ENCODE data around the gene SMC1B. TPM values are rescaled to one million over a fixed set of nuclear protein-coding genes. Genes with fewer than 3 reads are reported as not detected.

Gene SMC1B
- total and polyA plus RNA-seq, 4 donors = 0.01 to 0.04 TPM; not detected in 2

DNA sequence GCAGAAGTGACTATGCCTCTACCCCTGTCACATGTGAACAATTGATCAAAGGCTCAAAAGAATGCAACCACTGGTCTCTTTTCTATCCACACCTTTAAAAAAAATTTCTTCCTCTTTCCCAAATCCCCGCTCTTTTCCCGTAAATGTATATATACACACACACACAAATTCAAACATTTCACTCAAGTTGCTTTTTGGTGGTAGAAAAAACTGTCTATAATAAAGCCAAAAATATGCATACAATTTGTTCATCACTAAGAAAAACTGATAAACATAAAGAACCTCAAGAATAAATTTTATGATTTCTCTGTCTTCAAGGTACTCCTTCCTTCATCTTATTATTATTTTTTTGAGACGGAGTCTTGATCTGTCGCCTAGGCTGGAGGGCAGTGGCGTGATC, 5.6 kb downstream of the SMC1B start:
- H3K27me3 ChIP-seq (ENCODE audit: control insufficient read depth in 3 of 3, insufficient read depth in 3 of 3, low read length in 2 of 3) = no peaks in the 10 kb centered on the region
- no peaks in the 10 kb centered on the region for H3K36me3 ChIP-seq (ENCODE audit: control insufficient read depth in 4 of 4, insufficient read depth in 4 of 4, low read length in 4 of 4)
- DNase-seq (no peak), ATAC-seq (ENCODE audit: insufficient read depth, low FRiP score) (no peak)
- 97 to 98% methylated on average over 5 of the region's 5 CpGs for WGBS, 2 donors
- no peak overlapping the region for H3K9ac ChIP-seq (ENCODE audit: insufficient read depth in 1 of 2, low read length in 2 of 2)
- no peak overlapping the region for H3K27ac ChIP-seq (ENCODE audit: low read depth in 1 of 2, low read length in 1 of 2)
- H3K9me3 ChIP-seq (ENCODE audit: control insufficient read depth in 4 of 4, insufficient read depth in 3 of 4, low read length in 3 of 4) = peaks cover 0 to 2% (median 0%) of the 10 kb centered on the region in 4 donors
- no peak overlapping the region for H3K4me3 ChIP-seq
- H3K4me1 ChIP-seq (ENCODE audit: control insufficient read depth in 5 of 5, insufficient read depth in 5 of 5, low read length in 5 of 5) = peaks cover 0 to 7% (median 0%) of the 10 kb centered on the region in 5 donors
- TF ChIP-seq CTCF (IDR thresholded peaks at IDR 0.05; ENCODE audit: control extremely low read depth, extremely low read depth) = no peak

DNA sequence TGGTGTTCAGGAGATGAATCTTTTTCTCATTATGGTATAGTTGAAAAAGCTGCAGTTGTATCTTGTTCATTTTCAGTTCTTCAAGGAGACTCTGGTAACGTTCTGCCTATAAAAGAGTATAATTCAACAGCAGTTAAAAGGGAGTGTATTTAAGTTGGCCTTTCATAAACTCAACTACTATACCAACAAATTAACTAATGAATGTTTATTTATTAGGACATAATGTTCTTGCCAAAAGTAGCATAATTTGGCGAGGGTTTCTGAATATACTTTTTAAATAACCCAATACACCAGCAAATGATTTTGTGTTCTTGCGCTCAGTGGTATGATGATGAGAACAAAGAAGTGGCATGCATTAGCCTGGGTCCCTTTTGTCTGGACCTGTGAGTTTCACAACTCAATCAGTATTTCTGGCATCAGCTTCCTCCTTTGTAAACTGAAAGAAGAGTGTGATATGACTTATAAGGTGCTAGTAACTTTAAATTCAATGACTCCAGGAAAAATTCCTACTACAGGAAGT, 10.9 kb downstream of the SMC1B start:
- 76 to 77% methylated on average over 3 of the region's 3 CpGs for WGBS, 2 donors
- no peak overlapping the region for H3K27ac ChIP-seq (ENCODE audit: low read depth in 1 of 2, low read length in 1 of 2)
- H3K4me3 ChIP-seq = no peak overlapping the region
- peaks cover 0 to 13% (median 0%) of the 10 kb centered on the region in 5 donors for H3K4me1 ChIP-seq (ENCODE audit: control insufficient read depth in 5 of 5, insufficient read depth in 5 of 5, low read length in 5 of 5)
- H3K9me3 ChIP-seq (ENCODE audit: control insufficient read depth in 4 of 4, insufficient read depth in 3 of 4, low read length in 3 of 4) = peaks cover 0 to 7% (median 0%) of the 10 kb centered on the region in 4 donors
- no peaks in the 10 kb centered on the region for H3K36me3 ChIP-seq (ENCODE audit: control insufficient read depth in 4 of 4, insufficient read depth in 4 of 4, low read length in 4 of 4)
- TF ChIP-seq CTCF (IDR thresholded peaks at IDR 0.05; ENCODE audit: control extremely low read depth, extremely low read depth) = no peak
- no peaks in the 10 kb centered on the region for H3K27me3 ChIP-seq (ENCODE audit: control insufficient read depth in 3 of 3, insufficient read depth in 3 of 3, low read length in 2 of 3)
- no peak overlapping the region for H3K9ac ChIP-seq (ENCODE audit: insufficient read depth in 1 of 2, low read length in 2 of 2)
- ATAC-seq (ENCODE audit: insufficient read depth, low FRiP score) (no peak), DNase-seq (peak in 2 of 3 donors; percentile 62 to 70)

GRCh38 chr22:45399712-45400445, 13.5 kb downstream of the SMC1B start:
- Histone ChIP-seq H3K9ac (ENCODE audit: insufficient read depth in 1 of 2, low read length in 2 of 2) (no peak overlapping the region), H3K36me3 (ENCODE audit: control insufficient read depth in 4 of 4, insufficient read depth in 4 of 4, low read length in 4 of 4) (no peaks in the 10 kb centered on the region), H3K27me3 (ENCODE audit: control insufficient read depth in 3 of 3, insufficient read depth in 3 of 3, low read length in 2 of 3) (no peaks in the 10 kb centered on the region), H3K4me3 (no peak overlapping the region), H3K27ac (ENCODE audit: low read depth in 1 of 2, low read length in 1 of 2) (no peak overlapping the region), H3K4me1 (ENCODE audit: control insufficient read depth in 5 of 5, insufficient read depth in 5 of 5, low read length in 5 of 5) (peaks cover 0 to 13% (median 0%) of the 10 kb centered on the region in 5 donors), H3K9me3 (ENCODE audit: control insufficient read depth in 4 of 4, insufficient read depth in 3 of 4, low read length in 3 of 4) (peaks cover 0 to 5% (median 0%) of the 10 kb centered on the region in 4 donors)
- no peak for TF ChIP-seq CTCF (IDR thresholded peaks at IDR 0.05; ENCODE audit: control extremely low read depth, extremely low read depth)
- DNase-seq (no peak), ATAC-seq (ENCODE audit: insufficient read depth, low FRiP score) (no peak)
- 92% methylated on average over 5 of the region's 5 CpGs for WGBS, 2 donors

Data from lung (tissue), 12 donors.